ENCODE measurements around the gene CDH23. TPM values are rescaled to one million over a fixed set of nuclear protein-coding genes. Genes with fewer than 3 reads are reported as not detected.

CDH23 gene
- total and polyA plus RNA-seq, 2 of the 8 experiments (the other 6 are each of a cell fraction or from before 2014, with no cell fraction given) = 1.9 to 4.9 TPM

DNA sequence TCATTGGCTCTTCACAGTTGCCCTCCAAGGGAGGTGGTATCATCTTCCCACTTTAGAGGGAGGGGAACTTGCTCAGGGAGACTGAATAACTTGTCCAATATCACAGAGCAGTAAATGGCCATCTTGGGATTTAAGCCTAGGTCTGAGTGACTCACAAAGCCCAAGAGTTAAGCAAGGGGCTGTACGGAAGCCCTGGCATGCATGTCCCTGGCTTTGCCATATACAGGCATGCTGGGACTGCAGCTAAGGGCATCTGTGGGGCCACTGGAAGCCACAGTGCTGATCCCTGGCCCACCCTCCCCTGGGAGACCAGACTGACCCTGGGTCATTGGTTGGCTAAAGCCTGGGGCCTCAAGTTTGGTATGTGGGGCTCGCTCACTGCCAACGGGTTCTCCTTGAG, 373.5 kb downstream of the CDH23 start (continued):
- no peak for TF ChIP-seq CREB1 (IDR thresholded peaks at IDR 0.05)
- no peak for TF ChIP-seq SP2 (IDR thresholded peaks at IDR 0.05; ENCODE audit: low read length)
- no peak for TF ChIP-seq TAF1 (IDR thresholded peaks at IDR 0.05; ENCODE audit: low read depth, low read length)
